Gastroesophageal sphincter (tissue), 3 donors: Measurements from ENCODE around the gene MYBPC1.

Experiments used
- CTCF ChIP-seq, 4 experiments: fragments of 200-600 bp in 2 of 4; fragments of 450-650 bp in 2 of 4; sonication (generic) in 1 of 4; IDR thresholded peaks; one replicate each; pipeline ENCODE4 v1.5.1; 2017 to 2019; ENCODE audit warnings: antibody characterized with exemption in 4 of 4, mild to moderate bottlenecking in 2 of 4, moderate library complexity in 2 of 4
- EP300 ChIP-seq: sonication (generic); formaldehyde crosslinking; IDR thresholded peaks from one replicate; pipeline ENCODE4 v1.6.1; 2017; ENCODE audit warnings: antibody characterized with exemption, mild to moderate bottlenecking
- POLR2A ChIP-seq, 2 donors: fragments of 450-650 bp; IDR thresholded peaks; one replicate each; pipeline ENCODE4 v1.6.1; 2017; ENCODE audit warnings: antibody characterized with exemption in 2 of 2, mild to moderate bottlenecking in 2 of 2, moderate library complexity in 1 of 2

GRCh38 chr12:101675555-101675954 is 80.8 kb downstream of the MYBPC1 start:
- TF ChIP-seq CTCF (IDR thresholded peaks at IDR 0.05) = no peak
- no peak for TF ChIP-seq POLR2A (IDR thresholded peaks at IDR 0.05)
- no peak for TF ChIP-seq EP300
